Transverse colon (tissue), 4 donors: ENCODE results near the gene XRN1. TPM values are rescaled to one million over a fixed set of nuclear protein-coding genes. Genes with fewer than 3 reads are reported as not detected.

Experiments
- DNase-seq: peaks from one replicate; pipeline ENCODE4 v3.0.0-alpha.2; 2019
- H3K27ac ChIP-seq, 4 donors: fragments of 200-600 bp; sonication (generic); 2 replicates each; pipeline ENCODE4 v1.5.1; 2016 to 2018; ENCODE audit warnings: inconsistent platforms in 4 of 4
- H3K27me3 ChIP-seq: fragments of 200-600 bp; sonication (generic); 2 replicates; pipeline ENCODE4 v1.5.1; 2017; ENCODE audit warnings: inconsistent platforms
- H3K36me3 ChIP-seq, 4 donors: fragments of 200-600 bp; sonication (generic); 2 replicates each; pipeline ENCODE4 v1.5.1; 2017 to 2019; ENCODE audit warnings: inconsistent platforms in 4 of 4
- H3K4me1 ChIP-seq, 4 donors: fragments of 200-600 bp; sonication (generic); 2 replicates each; pipeline ENCODE4 v1.5.1; 2017 to 2020; ENCODE audit warnings: inconsistent platforms in 4 of 4
- H3K4me3 ChIP-seq, 4 donors: fragments of 200-600 bp; sonication (generic); 1 replicate in 1 of 4; 2 replicates in 3 of 4; pipeline versions ENCODE4 v1.5.1 to v1.6.1; 2017 to 2019; ENCODE audit warnings: inconsistent platforms in 4 of 4
- H3K9me3 ChIP-seq, 2 donors: fragments of 200-600 bp; sonication (generic); 2 replicates each; pipeline ENCODE4 v1.5.1; 2017 to 2019; ENCODE audit warnings: inconsistent platforms in 2 of 2
- EP300 ChIP-seq: sonication (generic); formaldehyde crosslinking; IDR thresholded peaks from one replicate; pipeline ENCODE4 v1.6.1; 2017; ENCODE audit warnings: antibody characterized with exemption, low read depth
- POLR2A ChIP-seq: fragments of 450-650 bp; IDR thresholded peaks from one replicate; pipeline ENCODE4 v1.6.1; 2016; ENCODE audit warnings: antibody characterized with exemption, mild to moderate bottlenecking, moderate library complexity
- POLR2AphosphoS5 ChIP-seq, 3 donors: sonication (generic); formaldehyde crosslinking; IDR thresholded peaks; one replicate each; pipeline ENCODE4 v1.6.1; 2016; ENCODE audit warnings: antibody characterized with exemption in 3 of 3
- WGBS, 2 donors: methylation state at CpG; one replicate each; pipeline ENCODE4 v1.1.5; 2018; ENCODE audit warnings: low coverage in 1 of 2; 5-methylcytosine and 5-hydroxymethylcytosine counted together
- in situ Hi-C, 4 donors: fragments of 200-750 bp; cut with MboI; loops; one replicate each; pipeline versions ENCODE4 v1.15.0 to v1.15.1; 2017; ENCODE audit warnings: low sequenced_read_pairs in 3 of 4, low pct_ligation_motif_present in 1 of 4, low pct_unique_long_range_greater_than_20kb in 1 of 4
- intact Hi-C: fragments of 100-400 bp; cut with DNase I; formaldehyde crosslinking; loops from one replicate; pipeline ENCODE4 v1.15.1; 2023; ENCODE audit warnings: low total_unique reads
- total RNA-seq, 4 donors: library from RNA; depleted of rRNA; stranded (reverse); fragments of >200 nt; gene quantifications; one replicate each; pipeline ENCODE4 v1.1.0, GENCODE V29; 2016
- TF ChIP-seq, protein P1 (sequence below), 5 experiments: fragments of 200-600 bp in 3 of 5; fragments of 450-650 bp in 2 of 5; sonication (generic) in 3 of 5; IDR thresholded peaks; 1 replicate in 2 of 5; 2 replicates in 3 of 5; pipeline ENCODE4 v1.5.1; 2016 to 2017; ENCODE audit warnings: antibody characterized with exemption in 5 of 5, inconsistent platforms in 3 of 5, mild to moderate bottlenecking in 2 of 5, moderate library complexity in 1 of 5

The XRN1 gene
- total RNA-seq, 4 donors from 2014 or later: 13.5 to 93.0 (median 52.1) TPM

DNA sequence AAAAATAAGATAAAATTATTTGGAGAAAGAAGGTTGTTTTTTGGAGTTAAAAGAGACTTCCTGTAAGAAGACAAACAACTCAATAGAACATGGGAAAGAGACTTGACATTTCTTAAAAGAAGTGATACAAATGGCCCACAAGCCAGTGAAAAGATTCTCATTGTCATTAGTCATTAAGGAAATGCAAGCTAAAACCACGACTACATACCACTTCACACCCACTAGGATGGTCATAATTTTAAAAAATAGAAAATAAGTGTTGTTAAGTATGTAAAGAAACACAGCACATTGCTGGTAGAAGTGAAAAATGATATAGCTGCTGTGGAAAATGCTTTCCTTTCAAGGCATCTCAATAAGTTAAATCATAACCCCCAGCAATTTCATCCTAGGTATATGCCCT lies 178.1 kb downstream of the XRN1 start:
- Histone ChIP-seq H3K36me3 (no peaks in the 10 kb centered on the region), H3K27me3 (no peaks in the 10 kb centered on the region), H3K9me3 (no peaks in the 10 kb centered on the region), H3K4me3 (no peak overlapping the region), H3K4me1 (peaks cover 0 to 4% (median 0%) of the 10 kb centered on the region in 4 donors), H3K27ac (no peak overlapping the region)
- 64 to 80% methylated on average over 1 of the region's 1 CpG for WGBS, 2 donors
- DNase-seq: no peak
- in situ Hi-C loops (loop anchor here in 2 of 4 donors (10.0 kb wide), 2 partner anchors 145 to 305 kb away; no protein-coding TSS in a partner anchor), intact Hi-C loops (loop anchor here (10.0 kb wide), 2 partner anchors 85 to 305 kb away; no protein-coding TSS in a partner anchor)
- TF ChIP-seq, protein P1, sequence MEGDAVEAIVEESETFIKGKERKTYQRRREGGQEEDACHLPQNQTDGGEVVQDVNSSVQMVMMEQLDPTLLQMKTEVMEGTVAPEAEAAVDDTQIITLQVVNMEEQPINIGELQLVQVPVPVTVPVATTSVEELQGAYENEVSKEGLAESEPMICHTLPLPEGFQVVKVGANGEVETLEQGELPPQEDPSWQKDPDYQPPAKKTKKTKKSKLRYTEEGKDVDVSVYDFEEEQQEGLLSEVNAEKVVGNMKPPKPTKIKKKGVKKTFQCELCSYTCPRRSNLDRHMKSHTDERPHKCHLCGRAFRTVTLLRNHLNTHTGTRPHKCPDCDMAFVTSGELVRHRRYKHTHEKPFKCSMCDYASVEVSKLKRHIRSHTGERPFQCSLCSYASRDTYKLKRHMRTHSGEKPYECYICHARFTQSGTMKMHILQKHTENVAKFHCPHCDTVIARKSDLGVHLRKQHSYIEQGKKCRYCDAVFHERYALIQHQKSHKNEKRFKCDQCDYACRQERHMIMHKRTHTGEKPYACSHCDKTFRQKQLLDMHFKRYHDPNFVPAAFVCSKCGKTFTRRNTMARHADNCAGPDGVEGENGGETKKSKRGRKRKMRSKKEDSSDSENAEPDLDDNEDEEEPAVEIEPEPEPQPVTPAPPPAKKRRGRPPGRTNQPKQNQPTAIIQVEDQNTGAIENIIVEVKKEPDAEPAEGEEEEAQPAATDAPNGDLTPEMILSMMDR (IDR thresholded peaks at IDR 0.05): no peak
- TF ChIP-seq POLR2AphosphoS5 (IDR thresholded peaks at IDR 0.05): no peak

DNA sequence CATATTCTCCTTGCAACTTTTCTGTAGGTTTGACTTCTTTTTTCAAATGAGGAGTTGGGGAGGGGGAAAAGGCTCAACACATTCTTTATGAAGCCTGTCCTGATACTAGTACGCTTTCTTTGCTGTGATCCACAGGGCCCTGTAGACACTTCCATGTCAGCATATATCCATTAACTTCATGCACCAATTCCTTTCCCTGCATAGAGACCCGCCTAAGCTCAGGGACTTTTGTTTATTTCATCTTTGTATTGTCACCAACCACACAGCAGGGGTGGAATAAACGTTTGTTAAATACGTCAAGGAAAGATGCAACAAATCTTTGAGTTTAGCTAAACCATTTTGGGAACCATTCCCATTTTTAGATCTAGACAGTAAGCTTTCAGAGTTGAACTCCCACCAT lies 179.4 kb downstream of the XRN1 start:
- peaks cover 0 to 4% (median 0%) of the 10 kb centered on the region in 4 donors for H3K4me1 ChIP-seq
- no peaks in the 10 kb centered on the region for H3K9me3 ChIP-seq
- intact Hi-C loops: no loop called here
- no peaks in the 10 kb centered on the region for H3K27me3 ChIP-seq
- 68 to 73% methylated on average over 4 of the region's 4 CpGs for WGBS, 2 donors
- no peak for TF ChIP-seq EP300
- TF ChIP-seq POLR2A: no peak
- TF ChIP-seq, protein P1 (IDR thresholded peaks at IDR 0.05): no peak
- TF ChIP-seq POLR2AphosphoS5 (IDR thresholded peaks at IDR 0.05): no peak
- no peak overlapping the region for H3K27ac ChIP-seq
- no peaks in the 10 kb centered on the region for H3K36me3 ChIP-seq
- H3K4me3 ChIP-seq: no peak overlapping the region
- no peak for DNase-seq
- in situ Hi-C loops: no loop called here

DNA sequence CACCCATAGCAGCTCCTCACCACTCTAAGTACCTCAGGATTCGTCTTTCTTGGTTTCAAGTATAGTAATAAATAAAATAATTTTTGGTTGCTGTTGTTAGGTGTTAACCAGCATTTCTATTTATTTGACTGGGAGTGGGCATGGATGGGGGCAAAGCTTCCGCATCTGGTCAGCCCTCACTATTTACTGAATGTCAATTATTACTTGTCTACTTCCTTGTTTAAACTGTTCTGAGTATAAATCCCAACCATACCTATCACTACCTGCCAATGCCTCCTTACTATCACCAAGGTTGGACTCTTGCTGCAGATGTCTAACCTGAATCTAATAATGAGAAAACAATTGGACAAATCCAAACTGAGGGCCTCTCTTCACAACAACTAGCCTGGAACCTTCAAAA lies 180.6 kb downstream of the XRN1 start:
- WGBS, 2 donors: 53 to 58% methylated on average over 2 of the region's 2 CpGs

DNA sequence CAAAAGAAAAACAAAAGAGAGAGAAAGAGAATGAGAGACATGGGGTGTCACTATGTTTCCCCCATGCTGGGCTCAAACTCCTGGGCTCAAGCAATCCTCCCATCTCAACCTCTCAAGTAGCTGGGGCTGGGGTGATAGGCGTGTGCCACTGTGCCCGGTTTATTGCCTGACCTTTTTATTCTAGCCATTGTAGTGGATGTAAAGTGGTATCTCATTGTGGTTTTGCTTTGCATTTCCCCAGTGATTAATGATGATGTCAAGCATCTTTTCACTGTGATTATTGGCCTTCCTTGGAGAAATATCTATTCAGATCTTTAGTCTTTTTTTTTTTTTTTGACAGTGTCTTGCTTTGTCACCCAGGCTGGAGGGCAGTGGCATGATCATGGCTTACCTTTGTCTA lies 184.7 kb downstream of the XRN1 start:
- Histone ChIP-seq H3K36me3 (no peaks in the 10 kb centered on the region), H3K27ac (no peak overlapping the region), H3K4me1 (peaks cover 0 to 4% (median 0%) of the 10 kb centered on the region in 4 donors), H3K9me3 (no peaks in the 10 kb centered on the region), H3K27me3 (no peaks in the 10 kb centered on the region), H3K4me3 (no peak overlapping the region)
- TF ChIP-seq POLR2AphosphoS5 (IDR thresholded peaks at IDR 0.05) (no peak), POLR2A (no peak), EP300 (no peak)
- TF ChIP-seq, protein P1 (IDR thresholded peaks at IDR 0.05): no peak
- intact Hi-C loops (no loop called here), in situ Hi-C loops (no loop called here)
- DNase-seq: no peak
- 77% methylated on average over 2 of the region's 2 CpGs; no CpG with 5 or more reads in 1 of the 2 donors for WGBS, 2 donors

More for the DNA sequence above, 180.6 kb downstream of the XRN1 start:
- intact Hi-C loops (no loop called here), in situ Hi-C loops (no loop called here)
- Histone ChIP-seq H3K4me3 (no peak overlapping the region), H3K27ac (no peak overlapping the region), H3K4me1 (peaks cover 0 to 4% (median 0%) of the 10 kb centered on the region in 4 donors), H3K9me3 (no peaks in the 10 kb centered on the region), H3K27me3 (no peaks in the 10 kb centered on the region), H3K36me3 (no peaks in the 10 kb centered on the region)
- TF ChIP-seq EP300 (no peak), POLR2AphosphoS5 (IDR thresholded peaks at IDR 0.05) (no peak), POLR2A (no peak)
- TF ChIP-seq, protein P1 (IDR thresholded peaks at IDR 0.05): no peak
- no peak for DNase-seq
